Adrenal gland (tissue), 5 donors: ENCODE measurements around the gene MDC1.

ENCODE experiments used
- CTCF ChIP-seq, 6 experiments: fragments of 450-650 bp in 4 of 6; fragments of 200-600 bp in 2 of 6; sonication (generic) in 1 of 6; IDR thresholded peaks; 1 replicate in 5 of 6; 2 replicates in 1 of 6; pipeline versions ENCODE4 v1.5.1 to v1.8.0; 2016 to 2021; ENCODE audit warnings: antibody characterized with exemption in 6 of 6, mild to moderate bottlenecking in 2 of 6, moderate library complexity in 1 of 6
- POLR2A ChIP-seq, 2 donors: fragments of 450-650 bp; IDR thresholded peaks; one replicate each; pipeline ENCODE4 v1.6.1; 2017; ENCODE audit warnings: antibody characterized with exemption in 2 of 2, mild to moderate bottlenecking in 2 of 2, moderate library complexity in 1 of 2
- donor health status: DM: no; HTN: no; CAD: no.

- TF ChIP-seq CTCF (IDR thresholded peaks at IDR 0.05) (no peak), POLR2A (IDR thresholded peaks at IDR 0.05) (no peak)
Observed at GRCh38 chr6:30750379-30750668, 33.2 kb upstream of the MDC1 start.
